22Rv1 (cell line): ENCODE results near the gene ARID5A.

ENCODE experiments used
- H3K27ac ChIP-seq: fragments of 450-650 bp; 2 replicates; pipeline ENCODE4 v1.5.1; 2017
- CTCF ChIP-seq: fragments of 450-650 bp; IDR thresholded peaks from 2 replicates; pipeline ENCODE4 v1.5.1; 2017; ENCODE audit warnings: mild to moderate bottlenecking
- ZFX ChIP-seq: fragments of 450-650 bp; IDR thresholded peaks from 2 replicates; pipeline ENCODE4 v1.6.1; 2017; ENCODE audit warnings: antibody characterized with exemption, borderline replicate concordance

ARID5A gene

DNA sequence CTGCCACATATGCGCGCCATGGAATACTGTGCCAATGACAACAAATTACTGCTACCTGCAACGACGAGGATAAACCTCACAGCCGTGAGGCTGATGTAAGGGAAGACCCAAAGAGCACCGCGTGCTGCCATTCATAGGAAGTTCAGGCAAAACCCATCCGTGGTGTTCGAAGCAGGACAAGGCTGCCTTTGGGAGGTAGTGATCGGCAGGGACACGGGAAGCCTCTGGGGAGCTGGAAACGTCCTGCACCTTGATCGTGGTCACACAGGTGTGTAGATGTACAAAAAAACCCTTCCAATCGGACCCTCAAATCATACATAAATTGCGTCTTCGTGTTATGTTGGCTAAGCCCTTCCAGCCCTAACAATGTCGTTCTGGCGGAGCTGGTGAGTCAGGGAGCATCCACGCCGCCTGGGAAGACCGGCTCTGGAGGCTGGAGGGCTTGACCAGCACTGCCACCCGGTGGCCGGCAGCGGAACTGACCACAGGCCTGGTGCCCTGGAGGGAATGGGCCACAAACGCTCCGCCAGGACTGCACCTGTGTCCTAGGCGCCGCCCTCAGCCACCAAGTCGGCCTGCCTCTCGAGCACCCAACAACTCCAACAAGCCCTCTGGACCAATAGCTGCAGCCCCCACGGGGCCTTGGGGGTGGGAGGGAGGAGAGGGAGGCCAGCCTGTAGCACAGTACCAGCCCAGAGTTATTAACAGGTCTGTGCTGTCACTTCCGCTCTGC is 27.3 kb upstream of the ARID5A start:
- H3K27ac ChIP-seq: no peak overlapping the region
- TF ChIP-seq ZFX (no peak), CTCF (peak; percentile 95)

GRCh38 chr2:96509847-96510230 is 26.7 kb upstream of the ARID5A start:
- TF ChIP-seq CTCF: no peak
- TF ChIP-seq ZFX: no peak
- no peak overlapping the region for H3K27ac ChIP-seq

DNA sequence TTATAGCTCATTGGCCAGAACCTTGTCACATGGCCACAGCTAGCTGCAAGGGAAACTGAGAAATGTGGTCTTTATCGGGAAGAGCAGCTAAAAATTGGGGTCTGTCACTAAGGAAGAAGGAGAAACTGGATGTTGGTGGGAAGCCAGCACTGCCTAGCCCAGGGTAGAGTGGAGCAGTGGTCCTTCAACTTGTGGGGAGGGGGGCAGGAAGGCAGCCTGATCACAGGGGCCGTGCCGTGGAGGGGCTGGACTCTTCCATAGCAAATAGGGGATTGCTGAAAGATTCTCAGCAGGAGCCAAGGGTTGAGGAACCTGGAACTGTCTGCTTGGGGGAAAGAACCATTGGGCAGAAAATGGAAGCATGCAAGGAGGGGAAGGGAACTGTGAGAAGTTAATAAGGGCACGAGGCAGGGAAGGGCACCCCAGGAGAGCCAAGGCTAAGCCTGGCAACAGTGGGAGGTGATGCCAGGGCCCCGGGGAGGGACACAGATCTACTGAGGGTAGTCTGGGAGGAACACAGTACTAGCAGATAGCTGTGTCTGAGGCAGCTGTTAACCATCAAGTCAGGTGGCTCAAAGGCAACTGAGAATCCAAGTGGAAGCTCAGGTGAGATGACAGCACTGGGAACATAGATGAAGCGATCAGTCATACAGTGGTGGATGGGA is 25.5 kb upstream of the ARID5A start:
- TF ChIP-seq CTCF (no peak), ZFX (no peak)
- no peak overlapping the region for H3K27ac ChIP-seq

DNA sequence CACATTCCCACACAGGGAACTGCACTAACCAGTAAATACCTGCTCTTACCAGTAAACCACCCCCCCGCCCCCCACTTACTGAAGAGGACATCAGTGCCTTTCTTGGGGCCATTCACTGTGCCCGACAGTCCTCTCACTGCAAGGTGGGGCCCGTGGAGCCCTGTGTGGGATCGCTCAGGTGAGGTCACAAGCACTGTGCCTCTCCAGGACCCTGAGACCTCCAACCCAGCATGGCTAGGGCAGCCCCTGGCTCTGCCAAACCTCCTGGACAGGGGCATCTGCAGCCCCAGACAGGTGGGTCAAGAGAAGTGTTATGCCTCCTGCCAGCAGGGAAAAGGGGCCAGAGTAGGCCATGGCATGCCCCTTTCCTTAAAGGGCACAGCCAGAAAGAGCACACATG is 24.7 kb upstream of the ARID5A start:
- H3K27ac ChIP-seq: no peak overlapping the region
- no peak for TF ChIP-seq CTCF
- TF ChIP-seq ZFX: no peak

GRCh38 chr2:96512341-96512740 is 24.2 kb upstream of the ARID5A start:
- TF ChIP-seq ZFX: no peak

GRCh38 chr2:96514521-96514920 is 22.0 kb upstream of the ARID5A start:
- H3K27ac ChIP-seq: no peak overlapping the region
- TF ChIP-seq ZFX (no peak), CTCF (no peak)

More at GRCh38 chr2:96512341-96512740, 24.2 kb upstream of the ARID5A start:
- H3K27ac ChIP-seq: no peak overlapping the region

- TF ChIP-seq ZFX (no peak), CTCF (no peak)
- no peak overlapping the region for H3K27ac ChIP-seq
Observed at GRCh38 chr2:96517079-96517478, 19.5 kb upstream of the ARID5A start.
